Measurements from ENCODE around the gene IER5.

Gene IER5

GRCh38 chr1:181043025-181043888 is 45.2 kb upstream of the IER5 start (continued):
- TF ChIP-seq ZNF518A (tag by site-specific recombination; conservative IDR thresholded peaks at IDR 0.05; ENCODE audit: low read depth) (peak; percentile 74), ZNF391 (tag by site-specific recombination; IDR thresholded peaks at IDR 0.05; ENCODE audit: borderline replicate concordance, low read depth) (no peak), ZNF19 (tag by site-specific recombination; IDR thresholded peaks at IDR 0.05; ENCODE audit: low read depth) (no peak), ZSCAN4 (tag by site-specific recombination; IDR thresholded peaks at IDR 0.05) (peak; percentile 79), ZNF184 (tag by site-specific recombination; IDR thresholded peaks at IDR 0.05) (no peak), ZEB2 (tag by site-specific recombination; IDR thresholded peaks at IDR 0.05) (peak; percentile 57; the same call in 1 of the 2 replicates), SP7 (tag by site-specific recombination; IDR thresholded peaks at IDR 0.05) (peak; percentile 93), ZNF138 (tag by site-specific recombination; IDR thresholded peaks at IDR 0.05; ENCODE audit: borderline replicate concordance) (no peak), GLIS1 (tag by site-specific recombination; IDR thresholded peaks at IDR 0.05) (peak; percentile 50), ZNF704 (tag by site-specific recombination; IDR thresholded peaks at IDR 0.05) (no peak), HOXD13 (CRISPR knock-in tag; IDR thresholded peaks at IDR 0.05; ENCODE audit: borderline replicate concordance) (no peak), PATZ1 (tag by site-specific recombination; IDR thresholded peaks at IDR 0.05) (peak; percentile 57), ZNF660 (tag by site-specific recombination; IDR thresholded peaks at IDR 0.05) (peak; percentile 66; the same call in 1 of the 2 replicates), ZBTB44 (tag by site-specific recombination; IDR thresholded peaks at IDR 0.05) (0 out of 2 replicates have a peak, but pooled peaks have one; percentile 10), ZNF433 (tag by site-specific recombination; IDR thresholded peaks at IDR 0.05; ENCODE audit: low read depth) (no peak)

Data from HEK293 (cell line).